ENCODE results near the gene CACNA1E.
"Not testable (repeated sequence)": the region's sequence is repeated elsewhere in the genome, so short reads cannot be mapped to it uniquely, and the experiment has no call there.

CACNA1E gene

GRCh38 chr1:181518152-181518551, 34.8 kb downstream of the CACNA1E start:
- DNase-seq = no peak

- no peak for DNase-seq
Measured at GRCh38 chr1:181522864-181523263, 39.5 kb downstream of the CACNA1E start.

- DNase-seq = no peak
Measured at GRCh38 chr1:181525104-181525721, 41.9 kb downstream of the CACNA1E start.

GRCh38 chr1:181528241-181528640, 44.9 kb downstream of the CACNA1E start:
- not testable (repeated sequence) for DNase-seq

GRCh38 chr1:181531441-181531840, 48.1 kb downstream of the CACNA1E start:
- no peak for DNase-seq

GRCh38 chr1:181531951-181532600, 48.8 kb downstream of the CACNA1E start:
- DNase-seq = no peak

- no peak for DNase-seq
Measured at GRCh38 chr1:181538836-181539235, 55.5 kb downstream of the CACNA1E start.

- no peak for DNase-seq
Measured at GRCh38 chr1:181541458-181541857, 58.1 kb downstream of the CACNA1E start.

- DNase-seq = no peak
Measured at GRCh38 chr1:181541947-181542346, 58.6 kb downstream of the CACNA1E start.

- not testable (repeated sequence) for DNase-seq
Measured at GRCh38 chr1:181542406-181542805, 59.1 kb downstream of the CACNA1E start.

GRCh38 chr1:181545395-181545794, 62.1 kb downstream of the CACNA1E start:
- DNase-seq = no peak

- no peak for DNase-seq
Measured at GRCh38 chr1:181548497-181548896, 65.2 kb downstream of the CACNA1E start.

GRCh38 chr1:181551249-181551648, 67.9 kb downstream of the CACNA1E start:
- DNase-seq = no peak

- no peak for DNase-seq
Measured at GRCh38 chr1:181551754-181552153, 68.4 kb downstream of the CACNA1E start.

GRCh38 chr1:181554465-181554864, 71.1 kb downstream of the CACNA1E start:
- no peak for DNase-seq

GRCh38 chr1:181556631-181557030, 73.3 kb downstream of the CACNA1E start:
- DNase-seq = no peak

- no peak for DNase-seq
Measured at GRCh38 chr1:181557313-181557712, 74.0 kb downstream of the CACNA1E start.

GRCh38 chr1:181558416-181558815, 75.1 kb downstream of the CACNA1E start:
- no peak for DNase-seq

- no peak for DNase-seq
Measured at GRCh38 chr1:181559142-181559541, 75.8 kb downstream of the CACNA1E start.

- no peak for DNase-seq
Measured at GRCh38 chr1:181562395-181562794, 79.1 kb downstream of the CACNA1E start.

GRCh38 chr1:181568736-181569135, 85.4 kb downstream of the CACNA1E start:
- no peak for DNase-seq

- DNase-seq = no peak
Measured at GRCh38 chr1:181577475-181577874, 94.2 kb downstream of the CACNA1E start.

GRCh38 chr1:181583598-181583997, 100.3 kb downstream of the CACNA1E start:
- DNase-seq = no peak

- no peak for DNase-seq
Measured at GRCh38 chr1:181587870-181588438, 104.6 kb downstream of the CACNA1E start.

GRCh38 chr1:181588631-181589030, 105.3 kb downstream of the CACNA1E start:
- no peak for DNase-seq
